Mesothelial cell of epicardium (in vitro differentiated cells): ENCODE data around the gene CPN2. TPM values are rescaled to one million over a fixed set of nuclear protein-coding genes. Genes with fewer than 3 reads are reported as not detected.

ENCODE experiments used
- DNase-seq, 2 experiments: peaks; one replicate each; pipeline ENCODE4 v3.0.0; 2021; ENCODE audit warnings: low spot score in 2 of 2; ENCODE audit not compliant: unreplicated experiment in 2 of 2
- H3K27ac Mint-ChIP-seq: 2 replicates; pipeline ENCODE4 v1.8.0; 2021; ENCODE audit warnings: mixed read lengths
- H3K27me3 Mint-ChIP-seq: 2 replicates; pipeline ENCODE4 v1.8.0; 2021; ENCODE audit warnings: low read depth, mixed read lengths
- H3K36me3 Mint-ChIP-seq: 2 replicates; pipeline ENCODE4 v1.8.0; 2021; ENCODE audit warnings: mixed read lengths
- H3K4me1 Mint-ChIP-seq: 2 replicates; pipeline ENCODE4 v1.8.0; 2021; ENCODE audit warnings: mixed read lengths
- H3K4me3 Mint-ChIP-seq: 2 replicates; pipeline ENCODE4 v1.8.0; 2021; ENCODE audit warnings: mild to moderate bottlenecking, moderate library complexity, mixed read lengths
- H3K9me3 Mint-ChIP-seq: 2 replicates; pipeline ENCODE4 v1.8.0; 2021; ENCODE audit warnings: mixed read lengths
- CTCF ChIP-seq: fragments of 200-600 bp; sonication (generic); IDR thresholded peaks from one replicate; pipeline ENCODE4 v1.5.0; 2021; ENCODE audit warnings: antibody characterized with exemption; ENCODE audit not compliant: unreplicated experiment
- total RNA-seq: library from RNA; stranded (reverse); gene quantifications from 3 replicates; pipeline ENCODE4 v1.2.1, GENCODE V29; 2021

Gene CPN2
- total RNA-seq, 1 donor from 2014 or later, result not detected

- Mint-ChIP-seq H3K36me3 (no peaks in the 10 kb centered on the region), H3K4me3 (no peak overlapping the region), H3K9me3 (no peaks in the 10 kb centered on the region), H3K27me3 (peaks cover 18% of the 10 kb centered on the region), H3K4me1 (peaks cover 30% of the 10 kb centered on the region), H3K27ac (no peak overlapping the region)
- DNase-seq, result no peak
- TF ChIP-seq CTCF, result no peak
These were observed 13.0 kb downstream of the CPN2 start for GRCh38 chr3:194337965-194338753.

- no peak for DNase-seq
- Mint-ChIP-seq H3K27me3 (peaks cover 17% of the 10 kb centered on the region), H3K36me3 (no peaks in the 10 kb centered on the region), H3K4me3 (no peak overlapping the region), H3K9me3 (no peaks in the 10 kb centered on the region), H3K4me1 (peaks cover 38% of the 10 kb centered on the region), H3K27ac (peak overlapping the region; percentile 20)
- TF ChIP-seq CTCF, result no peak
These were observed 14.3 kb downstream of the CPN2 start for GRCh38 chr3:194336601-194337355.

GRCh38 chr3:194333981-194334320, 17.2 kb downstream of the CPN2 start:
- no peak overlapping the region for H3K27ac Mint-ChIP-seq
- H3K9me3 Mint-ChIP-seq, result no peaks in the 10 kb centered on the region
- no peaks in the 10 kb centered on the region for H3K36me3 Mint-ChIP-seq
- peak overlapping the region; percentile 66 for H3K4me3 Mint-ChIP-seq
- peak; percentile 50 for TF ChIP-seq CTCF
- DNase-seq, result no peak
- peaks cover 46% of the 10 kb centered on the region for H3K4me1 Mint-ChIP-seq
- peaks cover 19% of the 10 kb centered on the region for H3K27me3 Mint-ChIP-seq

GRCh38 chr3:194333212-194333980, 17.7 kb downstream of the CPN2 start:
- peaks cover 48% of the 10 kb centered on the region for H3K4me1 Mint-ChIP-seq
- no peak overlapping the region for H3K27ac Mint-ChIP-seq
- peak; percentile 82 to 97 for DNase-seq
- no peaks in the 10 kb centered on the region for H3K36me3 Mint-ChIP-seq
- peaks cover 20% of the 10 kb centered on the region for H3K27me3 Mint-ChIP-seq
- H3K9me3 Mint-ChIP-seq, result no peaks in the 10 kb centered on the region
- peak overlapping the region; percentile 66 for H3K4me3 Mint-ChIP-seq
- TF ChIP-seq CTCF, result peak; percentile 100

- peaks cover 20% of the 10 kb centered on the region for H3K27me3 Mint-ChIP-seq
- no peak for TF ChIP-seq CTCF
These were observed 18.3 kb downstream of the CPN2 start for GRCh38 chr3:194332858-194333211.

More at GRCh38 chr3:194332858-194333211, 18.3 kb downstream of the CPN2 start:
- DNase-seq, result no peak
- Mint-ChIP-seq H3K4me3 (peak overlapping the region; percentile 66), H3K36me3 (no peaks in the 10 kb centered on the region), H3K9me3 (no peaks in the 10 kb centered on the region), H3K4me1 (peaks cover 48% of the 10 kb centered on the region), H3K27ac (no peak overlapping the region)
